Fibroblast of pulmonary artery (primary cell): Measurements from ENCODE around the gene KIF19.

Experiments used
- DNase-seq: peaks from one replicate; pipeline ENCODE4 v3.0.0-alpha.2; 2010; ENCODE audit warnings: low read depth
- H3K4me3 ChIP-seq: replicated peaks from 2 replicates; pipeline ENCODE4 v1.5.1; 2011; ENCODE audit warnings: low read depth, mild to moderate bottlenecking, control low read depth, low read length, moderate library complexity
- TF ChIP-seq, protein P1 (sequence below): IDR thresholded peaks from 2 replicates; pipeline ENCODE4 v1.5.1; 2011; ENCODE audit warnings: mild to moderate bottlenecking, control low read depth, low read length, inconsistent platforms; ENCODE audit errors: missing control alignments

Gene KIF19

DNA sequence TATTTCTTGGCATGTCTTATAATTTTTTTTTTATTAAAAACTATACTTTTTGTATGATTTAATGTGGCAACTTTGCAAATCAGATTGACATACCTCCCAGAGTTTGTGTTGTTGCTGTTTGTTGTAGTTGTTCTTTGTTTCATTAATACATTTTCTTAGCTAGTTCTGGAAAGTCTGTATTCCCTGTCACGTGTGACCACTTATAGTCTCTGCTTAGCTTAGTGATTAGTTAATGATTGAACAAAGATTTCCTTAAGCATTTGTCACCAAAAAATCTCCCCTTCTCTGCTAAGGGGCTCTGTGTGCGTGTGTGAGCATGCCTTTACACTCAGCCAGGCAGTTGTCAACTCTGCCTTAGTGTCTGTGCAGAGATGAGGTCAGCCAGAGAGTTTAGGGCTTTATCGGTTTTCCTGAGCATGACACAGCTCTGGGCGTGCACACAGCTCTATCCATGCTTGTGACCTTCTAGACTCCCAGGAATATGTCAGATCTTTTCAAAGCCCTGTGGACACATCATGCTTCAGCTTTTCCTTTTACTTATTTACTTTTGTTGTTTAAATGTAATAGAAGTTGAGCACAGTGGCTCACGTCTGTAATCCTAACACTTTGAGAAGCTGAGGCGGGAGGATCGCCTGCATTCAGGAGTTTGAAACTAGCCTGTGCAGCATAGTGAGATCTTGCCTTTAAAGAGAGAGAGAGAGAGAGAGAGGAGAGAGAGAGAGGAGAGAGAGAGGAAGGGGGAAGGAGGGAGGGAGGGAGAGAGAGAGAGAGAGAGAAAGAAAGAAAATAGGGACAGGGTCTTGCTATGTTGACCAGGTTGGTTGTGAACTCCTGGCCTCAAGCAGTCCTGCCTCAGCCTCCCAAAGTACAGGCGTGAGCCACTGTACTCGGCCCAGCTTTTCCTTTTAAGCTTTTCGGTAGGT is 30.1 kb upstream of the KIF19 start:
- TF ChIP-seq, protein P1, sequence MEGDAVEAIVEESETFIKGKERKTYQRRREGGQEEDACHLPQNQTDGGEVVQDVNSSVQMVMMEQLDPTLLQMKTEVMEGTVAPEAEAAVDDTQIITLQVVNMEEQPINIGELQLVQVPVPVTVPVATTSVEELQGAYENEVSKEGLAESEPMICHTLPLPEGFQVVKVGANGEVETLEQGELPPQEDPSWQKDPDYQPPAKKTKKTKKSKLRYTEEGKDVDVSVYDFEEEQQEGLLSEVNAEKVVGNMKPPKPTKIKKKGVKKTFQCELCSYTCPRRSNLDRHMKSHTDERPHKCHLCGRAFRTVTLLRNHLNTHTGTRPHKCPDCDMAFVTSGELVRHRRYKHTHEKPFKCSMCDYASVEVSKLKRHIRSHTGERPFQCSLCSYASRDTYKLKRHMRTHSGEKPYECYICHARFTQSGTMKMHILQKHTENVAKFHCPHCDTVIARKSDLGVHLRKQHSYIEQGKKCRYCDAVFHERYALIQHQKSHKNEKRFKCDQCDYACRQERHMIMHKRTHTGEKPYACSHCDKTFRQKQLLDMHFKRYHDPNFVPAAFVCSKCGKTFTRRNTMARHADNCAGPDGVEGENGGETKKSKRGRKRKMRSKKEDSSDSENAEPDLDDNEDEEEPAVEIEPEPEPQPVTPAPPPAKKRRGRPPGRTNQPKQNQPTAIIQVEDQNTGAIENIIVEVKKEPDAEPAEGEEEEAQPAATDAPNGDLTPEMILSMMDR, result no peak
- DNase-seq, result no peak
- H3K4me3 ChIP-seq, result no peak overlapping the region

DNA sequence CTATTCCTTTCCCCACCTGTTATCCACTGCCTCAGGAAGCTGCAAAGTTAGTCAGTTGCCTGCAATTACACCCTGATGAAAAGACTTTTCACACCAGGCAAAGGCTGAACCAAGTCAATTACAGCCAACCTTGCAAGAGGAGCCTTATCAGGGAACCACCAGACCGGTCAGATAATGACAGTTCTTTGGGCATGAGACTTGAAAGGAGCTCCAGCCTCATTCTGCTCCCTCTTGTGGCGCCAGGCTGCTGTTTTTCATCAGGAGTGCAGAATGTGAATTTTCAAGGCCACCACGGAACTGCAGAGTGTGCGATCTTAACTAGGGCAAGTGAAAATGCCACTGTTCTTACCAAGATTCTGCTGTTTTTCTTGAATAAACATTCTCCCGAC is 29.5 kb upstream of the KIF19 start:
- H3K4me3 ChIP-seq, result no peak overlapping the region
- TF ChIP-seq, protein P1, result peak; percentile 81
- peak; percentile 73 for DNase-seq

DNA sequence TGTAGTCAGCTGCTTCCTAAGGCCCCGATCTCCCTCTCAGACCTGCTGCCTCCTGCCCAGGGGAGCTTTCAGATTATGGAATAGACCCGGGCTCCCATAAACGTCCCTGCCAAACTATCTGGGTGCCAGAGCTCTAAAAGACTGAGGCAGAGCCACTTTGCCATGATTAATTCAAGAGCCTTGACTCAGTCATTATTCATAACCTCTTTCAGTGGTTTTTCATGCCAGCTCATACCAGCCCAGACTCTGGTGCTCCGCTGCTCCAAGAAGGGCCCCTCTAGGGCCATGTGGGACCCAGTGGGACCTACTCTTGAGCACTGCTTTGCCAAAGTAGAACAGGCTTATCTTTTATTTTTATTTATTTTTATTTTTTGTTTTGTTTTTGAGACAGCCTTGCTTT is 28.1 kb upstream of the KIF19 start:
- no peak overlapping the region for H3K4me3 ChIP-seq
- TF ChIP-seq, protein P1, result no peak
- no peak for DNase-seq

DNA sequence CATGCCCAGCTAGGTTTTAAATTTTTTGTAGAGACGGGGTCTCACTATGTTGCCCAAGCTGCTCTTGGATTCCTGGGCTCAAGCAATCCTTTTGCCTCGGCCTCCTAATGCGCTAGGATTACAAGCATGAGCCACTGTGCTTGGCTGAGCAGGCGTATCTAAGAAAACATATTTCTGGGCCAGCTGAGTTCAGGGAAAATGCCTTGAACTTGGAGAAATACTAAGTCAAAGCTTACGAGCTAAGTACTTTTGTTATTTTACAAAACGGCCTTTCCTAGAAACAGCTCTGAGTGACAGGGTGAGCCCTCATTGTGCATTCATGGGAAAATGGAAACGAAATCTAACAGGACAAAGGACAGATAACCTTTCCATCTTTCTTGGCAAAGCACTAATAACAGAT is 27.2 kb upstream of the KIF19 start:
- H3K4me3 ChIP-seq, result no peak overlapping the region
- no peak for DNase-seq
- TF ChIP-seq, protein P1, result no peak

DNA sequence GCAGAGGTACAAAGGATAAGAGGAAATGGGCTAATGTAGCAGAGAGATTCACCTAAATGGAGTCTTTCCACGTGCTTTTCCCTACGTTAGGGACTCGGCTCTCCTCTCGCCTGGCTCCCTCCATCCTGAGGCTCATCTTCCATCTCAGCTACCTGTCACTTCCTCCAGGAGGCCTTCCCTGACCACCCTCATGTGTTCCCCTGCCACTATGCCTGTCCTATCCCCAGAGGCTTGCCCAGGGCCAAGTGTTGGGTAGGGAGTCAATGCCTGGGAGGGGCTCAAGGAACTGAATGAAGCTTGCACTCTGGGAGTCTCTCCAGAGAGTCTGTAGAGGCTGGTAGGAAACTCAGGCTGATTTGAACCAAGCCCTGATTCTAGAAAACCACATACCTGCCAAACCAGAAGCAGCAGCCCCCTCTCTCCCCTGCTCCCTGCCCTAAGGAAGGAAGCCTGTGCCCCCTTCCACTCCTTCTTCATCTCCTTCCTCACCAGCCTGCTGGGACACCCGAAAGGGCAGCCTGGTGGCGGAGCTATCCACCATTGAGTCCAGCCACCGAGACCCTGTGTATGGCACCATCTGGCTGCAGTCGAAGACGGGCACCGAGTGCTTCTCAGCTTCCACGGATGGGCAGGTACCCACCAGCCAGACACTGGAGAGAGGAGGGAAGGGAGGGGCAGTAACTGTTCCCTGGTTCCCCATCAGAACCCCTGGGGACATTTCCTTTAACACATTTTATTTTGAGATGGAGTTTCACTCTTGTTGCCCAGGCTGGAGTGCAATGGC is 26.6 kb upstream of the KIF19 start:
- H3K4me3 ChIP-seq, result no peak overlapping the region
- no peak for DNase-seq
- TF ChIP-seq, protein P1, result no peak

DNA sequence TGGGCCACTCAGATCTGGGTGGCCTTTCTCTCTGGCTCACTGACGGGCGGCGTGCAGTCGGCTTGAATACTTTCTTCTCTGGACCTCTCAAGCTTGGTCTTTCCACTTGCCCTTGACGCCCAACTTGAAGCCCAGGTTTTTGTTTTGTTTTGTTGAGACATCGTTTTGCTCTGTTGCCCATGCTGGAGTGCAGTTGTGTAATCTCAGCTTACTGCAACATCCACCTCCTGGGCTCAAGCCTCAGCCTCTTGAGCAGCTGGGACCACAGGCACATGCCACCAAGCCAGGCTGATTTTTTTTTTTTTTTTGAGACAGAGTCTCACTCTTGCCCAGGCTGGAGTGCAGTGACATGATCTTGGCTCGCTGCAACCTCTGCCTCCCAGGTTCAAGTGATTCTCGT is 22.7 kb upstream of the KIF19 start:
- no peak for DNase-seq
- no peak overlapping the region for H3K4me3 ChIP-seq
- TF ChIP-seq, protein P1, result no peak
